Measurements from ENCODE around the gene NGB.

DNA sequence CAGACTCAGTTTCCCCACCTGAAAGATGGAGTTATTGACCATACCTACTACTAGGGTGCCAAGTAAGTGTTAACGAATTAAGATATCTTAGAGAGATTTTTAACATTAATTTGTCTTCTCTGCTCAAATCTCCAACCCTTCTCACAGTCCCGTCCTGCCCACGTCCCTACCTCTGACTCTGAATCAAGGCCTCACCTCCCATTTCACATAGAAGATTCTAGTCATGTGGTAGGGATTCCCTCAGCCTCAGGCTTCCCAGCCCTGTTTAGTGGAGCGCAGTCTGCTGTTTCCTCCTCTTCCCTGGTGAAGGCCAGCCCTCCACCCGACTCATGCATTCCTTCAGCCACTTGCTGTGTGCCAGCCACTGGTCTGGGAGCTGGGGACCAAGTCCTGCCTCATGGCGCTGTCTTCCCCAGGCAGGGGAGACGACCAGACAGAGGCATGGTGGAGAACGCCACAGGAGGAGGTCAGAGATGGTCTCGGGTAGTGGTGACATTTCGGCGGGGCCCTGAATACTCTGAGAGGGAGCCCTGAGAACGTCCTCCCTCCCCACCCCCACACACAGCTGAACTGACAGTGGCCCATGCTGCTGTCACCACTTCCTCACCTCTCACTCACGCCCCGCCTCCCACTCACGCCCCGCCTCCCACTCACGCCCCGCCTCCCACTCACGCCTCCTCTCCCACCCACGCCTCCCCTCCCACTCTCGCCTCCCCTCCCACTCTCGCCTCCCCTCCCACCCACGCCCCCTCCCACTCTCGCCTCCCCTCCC, 50.6 kb downstream of the NGB start:
- no peak for TF ChIP-seq POLR2A (IDR thresholded peaks at IDR 0.05)
- TF ChIP-seq, protein P1, sequence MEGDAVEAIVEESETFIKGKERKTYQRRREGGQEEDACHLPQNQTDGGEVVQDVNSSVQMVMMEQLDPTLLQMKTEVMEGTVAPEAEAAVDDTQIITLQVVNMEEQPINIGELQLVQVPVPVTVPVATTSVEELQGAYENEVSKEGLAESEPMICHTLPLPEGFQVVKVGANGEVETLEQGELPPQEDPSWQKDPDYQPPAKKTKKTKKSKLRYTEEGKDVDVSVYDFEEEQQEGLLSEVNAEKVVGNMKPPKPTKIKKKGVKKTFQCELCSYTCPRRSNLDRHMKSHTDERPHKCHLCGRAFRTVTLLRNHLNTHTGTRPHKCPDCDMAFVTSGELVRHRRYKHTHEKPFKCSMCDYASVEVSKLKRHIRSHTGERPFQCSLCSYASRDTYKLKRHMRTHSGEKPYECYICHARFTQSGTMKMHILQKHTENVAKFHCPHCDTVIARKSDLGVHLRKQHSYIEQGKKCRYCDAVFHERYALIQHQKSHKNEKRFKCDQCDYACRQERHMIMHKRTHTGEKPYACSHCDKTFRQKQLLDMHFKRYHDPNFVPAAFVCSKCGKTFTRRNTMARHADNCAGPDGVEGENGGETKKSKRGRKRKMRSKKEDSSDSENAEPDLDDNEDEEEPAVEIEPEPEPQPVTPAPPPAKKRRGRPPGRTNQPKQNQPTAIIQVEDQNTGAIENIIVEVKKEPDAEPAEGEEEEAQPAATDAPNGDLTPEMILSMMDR (IDR thresholded peaks at IDR 0.05) = no peak
- TF ChIP-seq POLR2AphosphoS5 (IDR thresholded peaks at IDR 0.05) = no peak

Data from sigmoid colon (tissue), 4 donors.